ENCODE data around the gene MOGAT3.

The MOGAT3 gene

DNA sequence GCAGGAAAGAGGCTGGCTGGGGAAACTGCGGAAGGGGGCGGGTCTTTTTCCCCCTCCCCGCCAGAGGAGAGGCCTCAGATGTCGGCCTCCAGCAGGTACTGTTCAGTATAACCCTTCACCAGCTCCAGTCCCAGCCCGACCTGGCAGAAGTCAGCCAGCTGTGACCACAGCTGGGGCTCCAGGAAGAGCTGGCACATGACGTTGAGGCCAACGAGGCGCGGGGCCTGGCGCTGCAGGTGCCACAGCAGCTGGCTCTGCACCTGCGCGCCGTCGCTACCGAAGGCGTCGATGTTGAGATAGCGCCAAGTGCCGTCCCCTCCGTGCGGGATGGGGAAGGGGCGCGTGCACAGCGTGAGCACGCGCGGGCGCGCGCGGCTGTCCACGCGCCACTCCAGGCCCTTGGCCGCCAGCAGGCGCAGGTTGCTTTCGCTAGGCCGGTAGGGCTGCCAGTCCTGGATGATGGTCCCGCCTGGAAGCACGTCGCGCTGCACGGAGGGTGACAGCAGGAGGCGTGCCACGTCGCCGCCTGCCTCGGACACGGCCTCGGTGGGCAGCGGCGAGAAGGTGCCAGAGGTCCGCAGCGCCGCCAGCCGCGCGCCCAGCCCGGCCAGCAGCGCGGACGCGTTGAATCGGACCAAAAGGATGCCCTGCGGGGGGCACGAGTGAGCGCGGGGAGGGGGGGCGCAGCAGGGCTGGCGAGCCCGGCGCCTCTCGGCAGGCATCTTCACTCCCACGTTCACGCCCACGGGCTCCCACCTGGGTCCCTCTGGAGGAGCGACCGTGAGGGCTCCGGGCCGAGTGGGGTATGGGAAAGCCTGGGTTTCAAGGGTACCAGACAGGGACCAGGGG is 28.6 kb downstream of the MOGAT3 start:
- DNase-seq: no peak

DNA sequence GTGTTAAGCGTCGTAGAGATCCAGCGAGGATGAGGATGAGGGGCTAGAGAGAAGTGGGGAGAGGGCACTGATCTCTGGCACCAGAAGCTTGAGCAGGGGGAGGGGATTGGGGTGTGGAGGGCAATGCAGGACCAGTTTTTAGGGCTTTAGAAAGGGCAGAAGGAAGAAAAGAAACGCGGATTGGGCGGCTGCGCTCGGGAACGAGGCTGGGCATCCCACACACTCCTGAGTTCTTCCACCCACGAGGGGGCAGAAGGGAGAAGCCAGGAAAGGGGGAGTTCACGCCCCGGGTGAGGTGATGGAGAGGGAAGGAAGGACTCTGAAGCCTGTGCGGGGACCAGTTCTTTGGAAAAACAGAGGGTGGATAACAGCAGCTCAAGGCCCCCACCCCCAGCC is 29.4 kb downstream of the MOGAT3 start:
- no peak for DNase-seq

DNA sequence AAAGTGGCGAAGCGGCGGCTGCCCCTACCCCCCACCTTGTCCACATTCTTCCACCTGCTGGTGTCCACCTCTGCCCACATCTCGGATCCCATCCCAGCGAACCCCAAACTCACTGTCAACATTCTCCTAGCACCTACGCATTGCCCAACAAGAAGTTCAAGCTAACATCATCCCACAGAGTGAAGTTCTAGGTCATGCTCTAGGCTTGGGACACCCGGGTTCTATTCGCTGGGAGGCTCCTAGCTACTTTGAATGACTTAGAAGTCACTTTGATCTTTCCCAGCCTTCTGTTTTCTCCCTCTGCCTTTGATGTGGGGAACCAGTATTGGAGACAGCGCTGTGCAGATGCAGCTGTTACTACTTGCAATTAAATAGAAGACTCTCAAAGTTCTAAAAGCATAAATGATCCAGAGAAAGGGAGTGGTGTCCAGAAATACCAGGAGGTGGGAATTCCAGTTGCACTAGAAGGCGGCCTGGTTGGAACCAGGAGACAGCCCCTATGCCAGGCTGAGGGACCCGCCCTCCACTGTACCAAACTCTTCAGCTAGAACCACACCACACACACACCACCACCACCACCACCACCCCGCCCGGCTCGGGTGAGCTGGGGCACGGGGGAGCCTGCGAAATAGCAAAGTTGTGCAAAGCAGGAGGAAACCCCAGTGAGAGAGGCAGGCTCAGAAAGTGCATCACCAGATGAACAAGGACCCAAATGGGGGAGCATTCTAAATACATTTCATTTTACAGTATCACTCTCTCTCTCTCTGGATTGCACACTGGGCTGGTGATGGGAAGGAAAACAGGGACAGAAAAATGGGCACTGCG is 30.0 kb downstream of the MOGAT3 start:
- no peak for DNase-seq

DNA sequence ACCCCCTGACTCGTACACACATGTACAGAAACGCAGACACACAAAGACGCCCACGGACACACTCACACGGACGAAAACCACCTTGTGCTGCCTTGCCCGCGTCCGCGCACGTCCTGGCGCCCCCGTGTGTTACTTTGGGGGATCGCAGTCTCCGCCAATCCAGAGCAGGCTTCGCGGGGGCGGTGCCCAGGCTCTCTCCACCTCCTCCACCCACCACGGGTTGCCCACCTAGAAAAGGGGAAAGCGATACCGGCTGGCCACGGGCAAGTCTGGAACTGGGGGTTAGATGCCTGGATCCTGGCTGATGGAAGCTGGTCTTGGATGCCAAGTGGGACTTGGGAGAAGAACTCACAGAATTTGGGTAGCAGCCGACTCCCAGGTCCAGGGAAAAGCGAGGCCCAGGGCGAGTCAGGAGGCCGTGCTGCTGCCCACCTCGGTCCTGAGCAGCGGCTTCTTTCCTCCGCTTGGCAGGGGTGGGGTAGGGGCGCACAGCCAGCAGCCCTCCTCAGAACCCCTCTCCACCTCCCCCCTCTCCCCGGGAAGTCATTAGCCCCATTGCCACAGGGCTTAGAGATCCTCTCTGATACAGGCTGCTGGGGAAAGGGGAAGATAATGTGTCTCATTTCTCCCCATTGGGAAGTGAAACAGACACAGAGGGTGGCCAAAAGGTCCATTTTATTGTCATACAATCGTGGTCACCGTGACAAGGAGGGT is 30.8 kb downstream of the MOGAT3 start:
- peak; percentile 96 for DNase-seq

DNA sequence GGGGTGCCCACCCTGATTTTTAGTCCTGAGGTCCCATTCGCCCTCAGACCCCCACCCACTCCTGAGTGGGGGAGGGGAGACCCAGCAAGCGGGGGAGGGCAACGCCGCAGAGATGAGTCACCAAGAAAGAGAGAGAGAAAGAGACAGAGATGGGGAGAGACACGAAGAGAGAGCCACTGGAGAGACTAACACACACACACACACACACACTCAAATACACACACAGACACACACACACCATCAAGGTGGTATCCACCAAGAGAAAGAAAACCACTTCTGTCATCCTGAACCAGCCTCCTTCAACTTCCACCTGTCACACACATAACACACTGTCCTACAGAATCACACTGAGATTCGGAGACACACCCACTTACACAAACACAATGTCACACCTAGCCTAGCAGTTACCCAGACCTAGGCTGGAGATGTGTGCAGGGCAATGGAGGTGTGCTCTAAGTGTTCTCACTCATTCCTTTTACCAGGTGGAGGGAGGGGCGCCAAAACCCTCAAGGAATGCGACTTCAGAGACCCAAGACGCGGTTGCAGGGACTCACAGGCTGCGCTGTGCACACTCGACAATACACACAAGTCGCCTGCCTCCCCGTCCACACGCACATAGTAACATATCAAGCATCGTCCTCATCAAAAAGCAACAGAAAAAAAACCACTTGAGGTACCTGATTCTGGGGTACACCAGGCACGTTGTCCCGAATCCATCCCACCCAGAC is 31.6 kb downstream of the MOGAT3 start:
- no peak for DNase-seq

DNA sequence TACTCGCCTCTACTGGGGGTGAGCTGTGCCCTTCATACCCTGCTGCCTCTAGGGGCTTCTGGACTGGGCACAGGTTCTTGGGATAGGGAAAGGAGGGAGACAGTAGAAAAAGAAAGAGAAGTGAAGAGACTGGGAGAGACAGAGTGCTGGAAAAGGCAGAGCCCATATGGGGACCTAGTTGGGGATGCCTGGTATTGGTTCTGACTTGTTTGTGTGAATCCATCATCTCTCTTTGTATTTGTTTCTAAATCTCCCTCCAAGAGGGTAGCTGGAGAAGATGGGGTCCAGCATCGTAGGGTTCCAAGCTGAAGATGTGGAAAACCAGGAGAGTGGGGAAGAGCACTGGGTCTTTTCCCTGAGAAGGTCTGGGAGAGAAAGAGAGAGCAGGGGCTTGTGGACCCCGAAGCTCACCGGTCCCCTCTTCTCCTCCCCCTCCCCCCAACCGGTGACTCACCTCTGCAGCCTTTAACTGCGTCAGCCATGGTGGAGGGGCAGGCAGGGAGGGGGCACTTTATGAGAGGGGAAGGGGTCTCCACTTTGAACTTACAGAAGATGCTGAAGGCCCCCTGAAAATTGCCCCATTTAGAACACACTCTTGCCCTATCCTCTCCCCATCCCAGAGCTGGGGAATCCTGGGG is 32.3 kb downstream of the MOGAT3 start:
- DNase-seq: no peak

DNA sequence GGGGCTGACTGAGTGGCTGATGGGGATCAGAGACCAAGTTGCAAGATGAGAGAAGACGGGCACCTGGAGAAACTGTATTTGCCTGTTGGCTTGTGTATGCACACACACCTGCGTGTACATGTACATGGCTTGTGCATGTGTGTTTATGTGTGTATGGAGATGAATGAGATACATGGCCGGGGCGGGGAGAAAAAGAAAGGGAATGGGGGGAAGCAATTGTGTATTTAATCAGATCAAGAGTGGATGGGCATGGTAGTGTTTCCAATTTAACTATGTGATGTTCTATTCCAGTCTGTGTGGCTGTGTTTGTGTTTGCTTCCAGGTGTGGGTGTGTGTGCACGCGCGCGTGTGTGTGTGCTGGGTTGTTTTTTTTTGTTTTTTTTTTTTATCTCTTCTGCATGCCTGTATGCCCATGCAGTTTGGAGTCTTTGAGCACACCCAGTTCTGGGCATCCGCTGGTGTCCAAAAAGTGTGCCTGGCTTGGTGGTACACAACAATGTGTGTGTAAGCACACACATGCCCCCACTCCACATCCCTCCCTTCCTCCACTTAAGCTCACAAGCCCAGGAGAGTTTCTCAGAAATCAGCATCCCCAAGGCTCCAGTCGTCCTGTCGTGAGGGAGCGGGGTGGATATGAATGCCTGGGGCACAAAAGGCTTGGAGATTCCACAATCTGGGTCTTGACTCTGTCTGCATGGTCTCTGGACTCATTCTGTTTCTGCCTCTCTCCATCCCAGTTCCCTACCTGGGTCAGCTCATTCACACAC is 33.0 kb downstream of the MOGAT3 start:
- no peak for DNase-seq

DNA sequence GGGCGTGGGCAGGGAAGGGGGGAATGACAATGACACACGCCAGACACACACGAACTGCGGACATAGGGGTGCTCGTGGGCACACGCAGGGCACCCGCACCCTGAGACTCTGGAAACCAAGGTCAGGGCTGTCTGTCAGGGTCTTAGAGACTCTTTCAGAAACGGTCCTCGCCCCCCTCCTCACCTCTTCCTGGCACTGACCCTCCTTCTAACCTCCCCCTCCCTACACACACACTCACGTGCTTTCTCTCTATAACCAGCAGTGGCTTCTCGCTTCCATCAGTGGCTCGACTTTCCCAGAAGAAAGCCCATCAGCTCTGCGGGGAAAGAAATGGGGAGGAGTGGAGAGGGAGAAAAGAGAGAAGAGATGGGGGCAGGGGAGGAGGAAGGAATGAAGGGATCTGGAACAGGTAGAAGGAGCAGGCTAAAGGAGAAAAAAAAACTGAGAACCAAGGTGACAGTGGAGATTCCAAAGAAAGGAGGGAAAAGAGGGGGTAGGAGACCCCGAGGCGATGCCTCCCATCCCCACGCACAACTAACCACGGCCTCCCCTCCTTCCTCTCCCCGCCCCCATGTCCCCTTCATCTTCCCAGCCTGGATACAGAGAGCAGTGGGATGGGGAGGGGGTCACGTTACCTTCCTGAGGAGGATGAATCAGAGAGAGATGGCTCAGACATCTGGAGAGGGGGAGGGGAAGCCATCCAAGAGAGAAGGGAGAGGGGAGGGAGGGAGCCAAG is 33.8 kb downstream of the MOGAT3 start:
- DNase-seq: no peak

DNA sequence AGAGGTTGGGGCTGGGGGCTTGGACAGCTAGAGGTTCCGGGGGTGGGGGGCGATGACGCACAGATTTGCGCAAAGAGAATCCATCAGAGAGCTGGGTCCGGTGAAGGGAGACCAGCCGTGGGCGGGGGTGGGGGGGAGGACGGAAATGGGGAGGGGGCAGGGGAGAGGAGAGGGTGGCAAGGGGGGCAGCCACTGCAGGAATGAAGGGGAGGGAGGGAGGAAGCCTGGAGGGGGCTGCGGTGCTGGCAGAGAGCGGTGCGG is 34.3 kb downstream of the MOGAT3 start:
- no peak for DNase-seq

DNA sequence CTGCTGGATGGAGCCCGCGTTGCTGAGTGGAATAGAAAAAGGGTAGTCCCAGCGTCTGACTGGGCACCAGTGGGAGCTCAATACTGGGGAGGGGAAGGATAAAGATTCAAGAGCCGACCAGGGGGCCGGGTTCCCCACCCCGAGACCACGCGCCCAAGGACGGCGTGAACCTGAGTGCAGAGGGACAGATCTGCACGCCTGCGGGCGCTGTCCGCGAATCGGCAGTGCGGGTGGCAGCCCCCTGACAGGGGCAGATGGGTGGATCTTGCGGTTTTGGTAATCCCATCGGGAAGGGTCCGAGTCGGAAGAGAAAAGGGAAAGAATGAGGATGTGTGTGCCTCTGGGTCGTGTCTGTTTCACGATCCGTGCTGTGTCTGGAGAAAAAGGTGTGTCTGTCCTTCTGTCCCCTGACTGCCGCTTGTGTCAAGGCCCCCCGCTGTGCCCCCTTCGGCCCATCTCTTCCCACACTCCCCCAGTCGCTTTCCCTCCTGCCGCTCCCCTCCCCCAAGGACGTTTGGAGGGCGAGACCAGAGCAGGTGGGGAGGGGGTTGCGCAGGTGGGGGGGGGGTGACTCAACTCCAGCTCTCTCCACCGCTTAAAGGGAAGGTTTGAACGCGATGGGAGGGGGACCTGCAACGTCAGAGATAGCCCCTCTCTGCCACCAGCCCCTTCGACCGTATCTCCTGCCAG is 34.7 kb downstream of the MOGAT3 start:
- DNase-seq: no peak

DNA sequence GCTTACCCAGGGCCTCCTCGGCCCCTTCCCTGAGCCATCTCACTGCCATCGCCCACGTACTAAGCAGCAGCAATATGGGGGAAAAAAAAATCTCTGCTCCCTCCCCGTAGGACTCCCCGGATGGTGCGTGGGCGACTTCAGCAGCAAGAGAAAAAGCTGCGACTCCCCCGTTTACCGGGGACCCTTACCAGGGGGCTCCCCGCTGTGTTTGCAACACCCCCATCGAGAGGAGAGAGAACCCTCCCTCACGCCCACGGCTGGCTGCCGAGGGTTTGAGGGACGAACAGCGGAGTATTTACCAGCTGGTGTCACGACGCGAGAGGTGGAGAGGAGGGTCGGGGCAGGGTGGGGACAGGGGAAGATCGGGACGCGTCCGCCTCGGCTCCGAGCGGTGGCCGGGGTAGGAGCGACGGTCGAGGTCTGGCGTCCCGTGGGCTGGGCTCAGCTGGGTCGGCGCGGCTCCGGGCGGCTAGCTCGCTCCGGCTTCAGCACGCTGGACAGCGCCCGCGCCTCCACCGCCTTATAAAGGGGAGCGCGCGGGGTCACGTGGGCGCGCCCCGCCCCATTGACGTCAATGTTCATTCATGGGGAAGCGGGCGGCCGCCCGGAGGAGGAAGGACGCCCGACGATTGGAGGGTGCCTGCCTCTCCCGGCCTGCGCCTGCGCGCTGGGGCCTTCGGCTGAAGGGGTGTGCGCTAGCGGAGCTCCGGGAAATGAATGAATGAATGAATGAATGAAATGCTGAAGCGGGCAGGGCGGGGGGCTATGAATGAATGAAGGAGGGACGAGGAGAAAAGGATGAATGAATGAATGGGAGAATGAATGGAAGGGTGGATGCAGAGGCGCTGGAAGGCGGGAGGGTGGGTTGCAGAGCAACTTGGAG is 35.5 kb downstream of the MOGAT3 start, which contains the start of gene VGF:
TSS of gene VGF (minus strand) at position 495 of the 883 bp plus-strand sequence. CDS start 726 bp downstream, outside the sequence.
- peak; percentile 99 for DNase-seq

DNA sequence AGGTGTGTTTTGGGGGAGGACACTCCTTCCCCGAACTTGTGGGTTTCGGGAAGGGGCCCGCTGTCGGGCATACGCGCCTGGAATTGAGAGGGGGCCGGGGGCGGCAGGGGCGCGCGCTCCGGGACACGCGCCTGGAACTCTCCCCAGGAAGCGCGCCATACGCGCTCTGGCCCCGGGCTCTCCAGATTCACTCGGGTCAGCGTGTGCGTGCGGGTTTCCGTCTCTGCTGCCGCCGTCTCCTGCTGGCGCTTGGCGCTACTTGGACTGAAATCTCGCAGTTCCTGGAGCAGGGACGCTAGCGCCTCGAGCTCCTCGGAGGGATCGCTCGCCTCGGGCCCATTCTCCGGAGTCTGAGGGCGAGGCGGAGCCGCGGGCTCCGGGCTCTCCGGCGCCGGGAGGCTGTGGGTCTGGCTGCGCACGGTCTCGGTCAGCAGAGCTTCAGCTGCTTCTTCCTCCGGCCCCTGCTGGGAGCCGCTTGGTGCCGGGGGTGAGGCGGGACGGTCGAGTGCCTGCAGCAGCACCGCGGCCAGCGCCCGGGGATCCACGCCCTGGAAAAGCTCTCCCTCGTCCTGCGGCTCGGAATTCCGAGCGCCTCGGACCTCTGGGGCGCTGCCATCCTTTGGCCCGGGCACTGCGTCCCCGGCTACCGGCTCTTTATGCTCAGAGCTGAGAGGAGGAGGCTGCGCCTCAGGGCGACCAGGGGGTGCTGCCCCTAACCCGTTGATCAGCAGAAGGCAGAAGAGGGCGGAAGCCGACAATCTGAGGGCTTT is 36.6 kb downstream of the MOGAT3 start:
- DNase-seq: no peak

DNA sequence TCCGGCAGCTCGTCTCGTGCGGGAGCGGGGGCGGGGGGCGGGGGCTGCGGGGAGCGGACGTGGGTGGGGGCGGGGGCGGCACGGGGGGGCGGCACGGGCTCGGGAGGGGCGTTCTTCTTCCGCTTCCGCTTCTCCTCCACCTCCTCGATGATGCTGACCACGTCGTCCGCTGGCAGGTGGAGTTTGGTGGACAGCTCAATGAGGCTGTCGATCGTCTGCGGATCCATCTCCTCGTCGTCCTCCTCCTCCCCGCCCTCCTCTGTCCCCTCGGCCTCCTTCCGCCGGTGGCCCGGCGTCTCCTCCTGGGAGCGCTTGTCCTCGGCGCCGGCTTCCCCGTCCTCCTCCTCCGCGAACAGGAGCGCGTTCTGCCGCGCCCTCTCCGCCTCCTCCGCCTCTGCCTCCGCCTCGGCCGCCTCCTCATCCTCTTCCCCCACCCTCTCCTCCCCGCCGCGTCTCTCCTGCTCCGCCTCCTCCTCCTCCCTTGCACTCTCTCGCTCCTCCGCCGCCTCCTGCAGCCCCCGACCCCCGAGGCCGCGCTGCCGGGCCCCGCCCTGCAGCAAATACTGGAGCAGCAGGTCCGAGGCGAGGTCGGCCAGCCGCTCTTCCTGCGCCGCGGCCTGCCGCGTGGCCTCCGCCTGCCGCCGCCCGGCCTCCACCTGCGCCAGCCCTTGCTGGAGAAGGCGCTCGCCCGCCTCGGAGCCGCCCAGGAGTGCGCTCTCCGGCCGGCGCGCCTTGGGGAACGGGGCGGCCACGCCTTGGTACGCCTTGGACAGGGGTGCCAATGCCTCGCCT is 37.4 kb downstream of the MOGAT3 start:
- DNase-seq: no peak

DNA sequence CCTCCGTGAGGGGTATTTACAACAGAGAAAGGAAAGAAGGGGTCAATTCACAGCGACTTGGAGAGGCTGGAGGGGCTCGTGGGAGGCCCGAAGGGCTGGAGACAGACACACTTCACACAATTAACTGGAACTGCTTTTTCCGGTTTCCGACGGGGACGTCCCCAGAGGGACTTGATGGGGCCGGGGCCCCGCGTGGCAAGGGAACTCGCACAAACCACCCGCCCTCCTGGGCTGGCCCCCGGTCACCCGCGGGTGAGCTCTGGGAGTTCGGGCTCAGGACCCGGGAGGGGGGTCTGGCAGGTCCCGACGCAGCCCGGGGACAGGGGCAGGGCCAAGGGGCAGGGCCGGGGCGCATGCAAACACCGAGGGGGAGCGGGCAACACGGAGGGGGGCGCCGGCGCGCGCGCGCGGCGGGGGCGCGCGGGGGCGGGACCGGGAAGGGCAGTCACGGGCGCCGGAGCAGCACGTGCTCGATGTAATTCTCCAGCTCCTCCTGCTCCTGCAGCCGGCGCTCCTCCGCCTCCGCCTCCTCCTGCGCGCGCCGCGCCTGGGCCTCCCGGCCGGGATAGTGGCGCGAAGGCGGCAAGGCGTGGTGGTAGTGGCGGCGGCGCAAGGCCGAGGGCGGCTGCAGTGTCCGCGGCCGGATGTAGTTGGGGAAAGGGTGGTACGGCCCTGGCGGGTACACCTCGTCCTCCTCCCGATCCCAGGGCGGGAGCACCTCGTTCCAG is 38.1 kb downstream of the MOGAT3 start:
- DNase-seq: no peak

DNA sequence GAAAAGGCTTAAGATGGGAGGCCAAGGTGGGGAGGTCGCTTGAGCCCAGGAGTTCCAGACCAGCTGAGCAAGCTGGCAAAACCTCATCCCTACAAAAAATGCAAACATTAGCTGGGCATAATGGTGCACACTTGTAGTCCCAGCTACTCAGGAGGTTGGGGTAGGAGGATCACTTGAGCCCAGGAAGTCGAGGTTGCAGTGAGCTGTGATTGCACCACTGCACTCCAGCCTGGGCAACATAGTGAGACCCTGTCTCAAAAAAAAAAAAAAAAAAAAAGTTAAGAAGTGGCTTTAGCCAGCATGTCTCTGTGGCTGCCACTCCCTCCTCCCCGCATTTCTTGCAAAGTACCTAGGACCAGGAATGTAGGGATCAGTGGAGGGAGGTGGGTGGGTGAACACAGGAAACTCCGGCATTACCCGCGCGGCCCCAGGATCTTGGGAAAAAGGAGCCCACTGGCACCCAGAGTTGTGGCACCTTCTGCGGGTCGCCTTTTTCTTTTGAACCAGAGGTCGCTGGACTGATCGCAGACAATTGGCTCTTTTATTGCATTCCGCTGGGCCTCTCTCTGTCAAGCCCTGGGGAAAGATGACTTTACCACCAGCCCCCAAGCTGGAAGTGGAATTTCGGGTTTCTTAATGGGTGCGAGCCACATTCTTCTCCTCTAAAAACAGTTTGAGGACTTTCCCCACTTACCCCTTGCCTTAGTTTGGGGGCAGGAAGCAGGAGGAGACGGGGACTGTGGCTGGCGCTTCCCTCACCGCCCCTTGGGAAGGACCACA is 39.0 kb downstream of the MOGAT3 start:
- no peak for DNase-seq

DNA sequence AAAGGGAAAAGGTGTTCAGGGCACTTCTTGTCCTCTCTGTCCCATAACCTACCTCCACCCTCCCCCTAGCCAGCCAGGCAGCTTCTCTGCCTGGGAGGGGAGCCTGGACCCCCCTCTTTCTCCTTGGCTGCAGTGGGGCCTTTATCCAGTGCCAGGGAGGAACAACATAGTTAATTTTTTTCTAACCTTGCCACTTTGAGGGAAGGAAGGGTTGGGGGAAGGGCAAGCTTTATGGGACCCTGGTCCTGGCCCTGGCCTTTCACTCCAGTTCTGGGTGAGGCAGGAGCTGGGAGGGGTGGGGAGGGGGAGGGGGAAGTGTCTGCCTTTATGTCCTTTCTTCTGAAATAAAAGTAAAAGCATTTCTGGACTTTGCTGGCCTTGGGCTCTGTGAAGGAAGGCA is 39.9 kb downstream of the MOGAT3 start:
- DNase-seq: no peak
